SK-N-SH treated with all-trans-retinoic acid at 6 μM for 48 hours (cell line): ENCODE data around the gene PIGP.

ENCODE experiments used
- ATAC-seq: fragments of 200-7000 bp; cut with Tn5 transposase; 3 replicates; pipeline ENCODE4 v1.9.1; 2020; ENCODE audit warnings: mild to moderate bottlenecking, moderate library complexity
- BACH2 ChIP-seq: fragments of 250-450 bp; sonication (Bioruptor Pico); IDR thresholded peaks from 2 replicates; pipeline ENCODE4 v1.9.0; 2021; ENCODE audit warnings: mild to moderate bottlenecking, borderline replicate concordance
- CSDC2 ChIP-seq: fragments of 250-450 bp; sonication (Bioruptor Pico); IDR thresholded peaks from 2 replicates; pipeline ENCODE4 v1.5.0; 2020; ENCODE audit warnings: mild to moderate bottlenecking, moderate library complexity
- ESRRG ChIP-seq: fragments of 250-450 bp; sonication (Bioruptor Pico); IDR thresholded peaks from 2 replicates; pipeline ENCODE4 v1.6.1; 2021; ENCODE audit warnings: mild to moderate bottlenecking
- GLIS3 ChIP-seq: fragments of 250-450 bp; sonication (Bioruptor Pico); IDR thresholded peaks from 2 replicates; pipeline ENCODE4 v1.5.0; 2020; ENCODE audit warnings: mild to moderate bottlenecking, moderate library complexity
- PPARA ChIP-seq: fragments of 250-450 bp; sonication (Bioruptor Pico); IDR thresholded peaks from 2 replicates; pipeline ENCODE4 v1.5.0; 2020; ENCODE audit warnings: mild to moderate bottlenecking, borderline replicate concordance
- RARB ChIP-seq: fragments of 250-450 bp; sonication (Bioruptor Pico); IDR thresholded peaks from 2 replicates; pipeline ENCODE4 v1.8.0; 2021; ENCODE audit warnings: mild to moderate bottlenecking, moderate library complexity
- SNAI2 ChIP-seq: fragments of 250-450 bp; sonication (Bioruptor Pico); IDR thresholded peaks from 2 replicates; pipeline ENCODE4 v1.5.0; 2020; ENCODE audit warnings: mild to moderate bottlenecking, moderate library complexity
- TCF4 ChIP-seq: fragments of 250-450 bp; sonication (Bioruptor Pico); IDR thresholded peaks from 2 replicates; pipeline ENCODE4 v1.8.0; 2021; ENCODE audit warnings: mild to moderate bottlenecking, moderate library complexity, borderline replicate concordance
- TOX ChIP-seq: fragments of 250-450 bp; sonication (Bioruptor Pico); IDR thresholded peaks from 2 replicates; pipeline ENCODE4 v1.8.0; 2021; ENCODE audit warnings: mild to moderate bottlenecking, moderate library complexity, borderline replicate concordance
- ZFP3 ChIP-seq: fragments of 250-450 bp; sonication (Bioruptor Pico); IDR thresholded peaks from 2 replicates; pipeline ENCODE4 v1.5.0; 2020; ENCODE audit warnings: mild to moderate bottlenecking, moderate library complexity
- ZFP30 ChIP-seq: fragments of 450-650 bp; formaldehyde crosslinking; IDR thresholded peaks from 2 replicates; pipeline ENCODE4 v1.5.0; 2022; ENCODE audit warnings: mild to moderate bottlenecking, moderate library complexity
- ZNF565 ChIP-seq: fragments of 450-650 bp; formaldehyde crosslinking; conservative IDR thresholded peaks from 2 replicates; pipeline ENCODE4 v1.5.0; 2020; ENCODE audit warnings: low read depth, mild to moderate bottlenecking, moderate library complexity
- TF ChIP-seq, protein P1 (sequence below): fragments of 250-450 bp; sonication (Bioruptor Pico); IDR thresholded peaks from 2 replicates; pipeline ENCODE4 v1.8.0; 2020; ENCODE audit warnings: mild to moderate bottlenecking, moderate library complexity, borderline replicate concordance

The PIGP gene

GRCh38 chr21:37026499-37026898, 46.4 kb downstream of the PIGP start (continued):
- TF ChIP-seq ZNF565 (CRISPR knock-in tag) = no peak
- no peak for TF ChIP-seq GLIS3 (CRISPR knock-in tag)
- TF ChIP-seq TOX (CRISPR knock-in tag) = no peak
- no peak for TF ChIP-seq TCF4
- no peak for TF ChIP-seq PPARA
- TF ChIP-seq, protein P1, sequence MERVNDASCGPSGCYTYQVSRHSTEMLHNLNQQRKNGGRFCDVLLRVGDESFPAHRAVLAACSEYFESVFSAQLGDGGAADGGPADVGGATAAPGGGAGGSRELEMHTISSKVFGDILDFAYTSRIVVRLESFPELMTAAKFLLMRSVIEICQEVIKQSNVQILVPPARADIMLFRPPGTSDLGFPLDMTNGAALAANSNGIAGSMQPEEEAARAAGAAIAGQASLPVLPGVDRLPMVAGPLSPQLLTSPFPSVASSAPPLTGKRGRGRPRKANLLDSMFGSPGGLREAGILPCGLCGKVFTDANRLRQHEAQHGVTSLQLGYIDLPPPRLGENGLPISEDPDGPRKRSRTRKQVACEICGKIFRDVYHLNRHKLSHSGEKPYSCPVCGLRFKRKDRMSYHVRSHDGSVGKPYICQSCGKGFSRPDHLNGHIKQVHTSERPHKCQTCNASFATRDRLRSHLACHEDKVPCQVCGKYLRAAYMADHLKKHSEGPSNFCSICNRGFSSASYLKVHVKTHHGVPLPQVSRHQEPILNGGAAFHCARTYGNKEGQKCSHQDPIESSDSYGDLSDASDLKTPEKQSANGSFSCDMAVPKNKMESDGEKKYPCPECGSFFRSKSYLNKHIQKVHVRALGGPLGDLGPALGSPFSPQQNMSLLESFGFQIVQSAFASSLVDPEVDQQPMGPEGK (CRISPR knock-in tag) = no peak
- TF ChIP-seq BACH2 (CRISPR knock-in tag) = no peak

- ATAC-seq = no peak
- TF ChIP-seq ZNF565 (CRISPR knock-in tag) (no peak), PPARA (no peak), GLIS3 (CRISPR knock-in tag) (no peak), ESRRG (CRISPR knock-in tag) (no peak), ZFP3 (CRISPR knock-in tag) (no peak), CSDC2 (CRISPR knock-in tag) (no peak), TOX (CRISPR knock-in tag) (no peak), TCF4 (no peak), ZFP30 (CRISPR knock-in tag) (no peak), RARB (CRISPR knock-in tag) (no peak), SNAI2 (no peak)
Measured at GRCh38 chr21:37017951-37018679, 54.8 kb downstream of the PIGP start.
